ENCODE results near the gene PTGER1. TPM values are rescaled to one million over a fixed set of nuclear protein-coding genes. Genes with fewer than 3 reads are reported as not detected.

The PTGER1 gene
- total and polyA plus RNA-seq, 10 of the 15 experiments (the other 5 are each of a cell fraction or from before 2014, with no cell fraction given): not detected

- TF ChIP-seq, protein P1, sequence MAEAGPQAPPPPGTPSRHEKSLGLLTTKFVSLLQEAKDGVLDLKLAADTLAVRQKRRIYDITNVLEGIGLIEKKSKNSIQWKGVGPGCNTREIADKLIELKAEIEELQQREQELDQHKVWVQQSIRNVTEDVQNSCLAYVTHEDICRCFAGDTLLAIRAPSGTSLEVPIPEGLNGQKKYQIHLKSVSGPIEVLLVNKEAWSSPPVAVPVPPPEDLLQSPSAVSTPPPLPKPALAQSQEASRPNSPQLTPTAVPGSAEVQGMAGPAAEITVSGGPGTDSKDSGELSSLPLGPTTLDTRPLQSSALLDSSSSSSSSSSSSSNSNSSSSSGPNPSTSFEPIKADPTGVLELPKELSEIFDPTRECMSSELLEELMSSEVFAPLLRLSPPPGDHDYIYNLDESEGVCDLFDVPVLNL (IDR thresholded peaks at IDR 0.05; ENCODE audit: low read depth, low read length): no peak
- TF ChIP-seq SPI1 (IDR thresholded peaks at IDR 0.05; ENCODE audit: borderline replicate concordance, insufficient read depth, low read depth, low read length) (peak; percentile 100), CREM (IDR thresholded peaks at IDR 0.05; ENCODE audit: low read depth) (0 out of 2 replicates have a peak, but pooled peaks have one; percentile 14), NFYB (IDR thresholded peaks at IDR 0.05; ENCODE audit: insufficient read depth, low read depth, low read length) (no peak), RELA (IDR thresholded peaks at IDR 0.05; ENCODE audit: borderline replicate concordance, partially characterized antibody) (no peak), SUPT20H (IDR thresholded peaks at IDR 0.05; ENCODE audit: borderline replicate concordance, control insufficient read depth, low read depth, low read length) (no peak), HCFC1 (IDR thresholded peaks at IDR 0.05; ENCODE audit: low read length) (no peak), TAF1 (IDR thresholded peaks at IDR 0.05; ENCODE audit: borderline replicate concordance, low read depth, low read length) (peak; percentile 86), EED (IDR thresholded peaks at IDR 0.05; ENCODE audit: low read depth) (peak; percentile 66), EGR1 (IDR thresholded peaks at IDR 0.05; ENCODE audit: borderline replicate concordance in 1 of 2, low read depth in 2 of 2, low read length in 2 of 2) (no peak), FOS (IDR thresholded peaks at IDR 0.05; ENCODE audit: borderline replicate concordance, extremely low read depth, insufficient read length) (no peak), MXI1 (IDR thresholded peaks at IDR 0.05; ENCODE audit: low read depth, low read length) (no peak), TCF3 (IDR thresholded peaks at IDR 0.05; ENCODE audit: borderline replicate concordance, insufficient read depth, low read depth, low read length) (no peak), CEBPZ (IDR thresholded peaks at IDR 0.05; ENCODE audit: low read depth, low read length) (no peak), TCF7 (IDR thresholded peaks at IDR 0.05; ENCODE audit: borderline replicate concordance) (no peak), YBX1 (IDR thresholded peaks at IDR 0.05) (no peak), SIX5 (IDR thresholded peaks at IDR 0.05; ENCODE audit: low read depth, low read length, severe bottlenecking) (peak; percentile 15)
- TF ChIP-seq, protein P2, sequence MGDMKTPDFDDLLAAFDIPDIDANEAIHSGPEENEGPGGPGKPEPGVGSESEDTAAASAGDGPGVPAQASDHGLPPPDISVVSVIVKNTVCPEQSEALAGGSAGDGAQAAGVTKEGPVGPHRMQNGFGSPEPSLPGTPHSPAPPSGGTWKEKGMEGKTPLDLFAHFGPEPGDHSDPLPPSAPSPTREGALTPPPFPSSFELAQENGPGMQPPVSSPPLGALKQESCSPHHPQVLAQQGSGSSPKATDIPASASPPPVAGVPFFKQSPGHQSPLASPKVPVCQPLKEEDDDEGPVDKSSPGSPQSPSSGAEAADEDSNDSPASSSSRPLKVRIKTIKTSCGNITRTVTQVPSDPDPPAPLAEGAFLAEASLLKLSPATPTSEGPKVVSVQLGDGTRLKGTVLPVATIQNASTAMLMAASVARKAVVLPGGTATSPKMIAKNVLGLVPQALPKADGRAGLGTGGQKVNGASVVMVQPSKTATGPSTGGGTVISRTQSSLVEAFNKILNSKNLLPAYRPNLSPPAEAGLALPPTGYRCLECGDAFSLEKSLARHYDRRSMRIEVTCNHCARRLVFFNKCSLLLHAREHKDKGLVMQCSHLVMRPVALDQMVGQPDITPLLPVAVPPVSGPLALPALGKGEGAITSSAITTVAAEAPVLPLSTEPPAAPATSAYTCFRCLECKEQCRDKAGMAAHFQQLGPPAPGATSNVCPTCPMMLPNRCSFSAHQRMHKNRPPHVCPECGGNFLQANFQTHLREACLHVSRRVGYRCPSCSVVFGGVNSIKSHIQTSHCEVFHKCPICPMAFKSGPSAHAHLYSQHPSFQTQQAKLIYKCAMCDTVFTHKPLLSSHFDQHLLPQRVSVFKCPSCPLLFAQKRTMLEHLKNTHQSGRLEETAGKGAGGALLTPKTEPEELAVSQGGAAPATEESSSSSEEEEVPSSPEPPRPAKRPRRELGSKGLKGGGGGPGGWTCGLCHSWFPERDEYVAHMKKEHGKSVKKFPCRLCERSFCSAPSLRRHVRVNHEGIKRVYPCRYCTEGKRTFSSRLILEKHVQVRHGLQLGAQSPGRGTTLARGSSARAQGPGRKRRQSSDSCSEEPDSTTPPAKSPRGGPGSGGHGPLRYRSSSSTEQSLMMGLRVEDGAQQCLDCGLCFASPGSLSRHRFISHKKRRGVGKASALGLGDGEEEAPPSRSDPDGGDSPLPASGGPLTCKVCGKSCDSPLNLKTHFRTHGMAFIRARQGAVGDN (IDR thresholded peaks at IDR 0.05): peak; percentile 99
- TF ChIP-seq, protein P3, sequence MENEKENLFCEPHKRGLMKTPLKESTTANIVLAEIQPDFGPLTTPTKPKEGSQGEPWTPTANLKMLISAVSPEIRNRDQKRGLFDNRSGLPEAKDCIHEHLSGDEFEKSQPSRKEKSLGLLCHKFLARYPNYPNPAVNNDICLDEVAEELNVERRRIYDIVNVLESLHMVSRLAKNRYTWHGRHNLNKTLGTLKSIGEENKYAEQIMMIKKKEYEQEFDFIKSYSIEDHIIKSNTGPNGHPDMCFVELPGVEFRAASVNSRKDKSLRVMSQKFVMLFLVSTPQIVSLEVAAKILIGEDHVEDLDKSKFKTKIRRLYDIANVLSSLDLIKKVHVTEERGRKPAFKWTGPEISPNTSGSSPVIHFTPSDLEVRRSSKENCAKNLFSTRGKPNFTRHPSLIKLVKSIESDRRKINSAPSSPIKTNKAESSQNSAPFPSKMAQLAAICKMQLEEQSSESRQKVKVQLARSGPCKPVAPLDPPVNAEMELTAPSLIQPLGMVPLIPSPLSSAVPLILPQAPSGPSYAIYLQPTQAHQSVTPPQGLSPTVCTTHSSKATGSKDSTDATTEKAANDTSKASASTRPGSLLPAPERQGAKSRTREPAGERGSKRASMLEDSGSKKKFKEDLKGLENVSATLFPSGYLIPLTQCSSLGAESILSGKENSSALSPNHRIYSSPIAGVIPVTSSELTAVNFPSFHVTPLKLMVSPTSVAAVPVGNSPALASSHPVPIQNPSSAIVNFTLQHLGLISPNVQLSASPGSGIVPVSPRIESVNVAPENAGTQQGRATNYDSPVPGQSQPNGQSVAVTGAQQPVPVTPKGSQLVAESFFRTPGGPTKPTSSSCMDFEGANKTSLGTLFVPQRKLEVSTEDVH (IDR thresholded peaks at IDR 0.05; ENCODE audit: low read depth, partially characterized antibody): peak; percentile 43
Observed at GRCh38 chr19:14440049-14440448, 35.1 kb downstream of the PTGER1 start (continued).

All from GM12878 (cell line).